GM12864 (cell line): ENCODE measurements around the gene LRRC58.

Experiments used
- DNase-seq: peaks from one replicate; pipeline ENCODE4 v3.0.0-alpha.2; 2011; ENCODE audit warnings: low read depth
- H3K4me3 ChIP-seq: 2 replicates; pipeline ENCODE4 v1.5.1; 2011; ENCODE audit warnings: mild to moderate bottlenecking, low read depth, low read length, control low read depth
- TF ChIP-seq, protein P1 (sequence below): IDR thresholded peaks from 2 replicates; pipeline ENCODE4 v1.5.1; 2011; ENCODE audit warnings: low read depth, mild to moderate bottlenecking, moderate library complexity, low read length, control low read depth, inconsistent platforms; ENCODE audit errors: missing control alignments

LRRC58 gene

DNA sequence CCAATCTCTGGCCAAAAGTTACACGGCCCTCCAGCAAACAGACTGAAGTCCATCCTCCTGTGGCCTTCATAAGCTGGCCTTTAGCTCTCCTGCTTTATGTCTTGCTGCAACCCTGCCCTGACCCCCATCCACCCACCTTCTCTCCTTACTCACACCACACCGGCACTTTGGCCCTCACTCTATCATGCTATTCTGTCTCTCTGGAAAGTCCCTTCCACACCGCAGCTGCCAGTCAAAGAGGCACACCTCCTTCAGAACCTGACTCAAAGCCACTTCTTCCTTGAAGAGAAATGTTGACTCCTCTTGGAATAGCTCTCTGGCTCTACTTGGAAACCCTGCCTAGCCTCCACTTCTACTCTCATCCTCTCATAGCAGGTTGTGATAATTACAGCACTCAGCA, 68.6 kb downstream of the LRRC58 start:
- DNase-seq: no peak
- no peak overlapping the region for H3K4me3 ChIP-seq
- TF ChIP-seq, protein P1, sequence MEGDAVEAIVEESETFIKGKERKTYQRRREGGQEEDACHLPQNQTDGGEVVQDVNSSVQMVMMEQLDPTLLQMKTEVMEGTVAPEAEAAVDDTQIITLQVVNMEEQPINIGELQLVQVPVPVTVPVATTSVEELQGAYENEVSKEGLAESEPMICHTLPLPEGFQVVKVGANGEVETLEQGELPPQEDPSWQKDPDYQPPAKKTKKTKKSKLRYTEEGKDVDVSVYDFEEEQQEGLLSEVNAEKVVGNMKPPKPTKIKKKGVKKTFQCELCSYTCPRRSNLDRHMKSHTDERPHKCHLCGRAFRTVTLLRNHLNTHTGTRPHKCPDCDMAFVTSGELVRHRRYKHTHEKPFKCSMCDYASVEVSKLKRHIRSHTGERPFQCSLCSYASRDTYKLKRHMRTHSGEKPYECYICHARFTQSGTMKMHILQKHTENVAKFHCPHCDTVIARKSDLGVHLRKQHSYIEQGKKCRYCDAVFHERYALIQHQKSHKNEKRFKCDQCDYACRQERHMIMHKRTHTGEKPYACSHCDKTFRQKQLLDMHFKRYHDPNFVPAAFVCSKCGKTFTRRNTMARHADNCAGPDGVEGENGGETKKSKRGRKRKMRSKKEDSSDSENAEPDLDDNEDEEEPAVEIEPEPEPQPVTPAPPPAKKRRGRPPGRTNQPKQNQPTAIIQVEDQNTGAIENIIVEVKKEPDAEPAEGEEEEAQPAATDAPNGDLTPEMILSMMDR: no peak

DNA sequence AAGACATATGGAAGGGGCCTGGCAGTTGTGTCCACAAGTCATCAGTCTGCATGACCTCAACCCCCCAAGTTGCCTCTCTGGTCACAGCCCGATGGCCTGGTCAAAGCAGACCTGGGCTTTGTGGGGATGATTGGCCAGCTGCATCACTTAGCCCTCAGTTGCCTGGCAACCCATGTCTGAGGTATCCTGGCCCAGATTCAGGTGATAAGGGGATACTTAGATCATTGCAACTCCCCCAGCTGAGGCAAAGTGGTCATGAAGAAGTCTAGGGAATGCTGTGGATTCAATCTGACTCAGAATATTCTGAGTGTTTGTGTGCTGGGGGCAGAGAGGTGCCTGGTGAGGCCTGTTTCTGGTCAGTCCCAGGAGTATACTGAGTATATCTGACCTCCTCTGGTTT, 69.1 kb downstream of the LRRC58 start:
- DNase-seq: no peak
- no peak overlapping the region for H3K4me3 ChIP-seq
- TF ChIP-seq, protein P1: no peak

DNA sequence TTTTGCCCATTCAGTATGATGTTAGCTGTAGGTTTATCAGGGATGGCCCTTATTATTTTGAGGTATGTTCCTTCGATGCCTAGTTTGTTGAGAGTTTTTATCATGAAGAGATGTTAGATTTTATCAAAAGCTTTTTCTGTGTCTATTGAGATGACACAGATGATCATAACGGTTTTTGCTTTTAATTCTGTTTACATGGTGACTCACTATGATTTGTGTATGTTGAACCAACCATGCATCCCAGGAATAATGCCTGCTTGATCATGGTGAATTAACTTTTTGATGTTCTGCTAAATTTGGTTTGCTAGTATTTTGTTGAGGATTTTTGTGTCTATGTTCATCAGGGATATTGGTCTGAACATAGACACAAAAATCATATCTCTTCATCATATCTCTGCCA, 72.4 kb downstream of the LRRC58 start:
- TF ChIP-seq, protein P1: no peak
- H3K4me3 ChIP-seq: no peak overlapping the region
- no peak for DNase-seq

DNA sequence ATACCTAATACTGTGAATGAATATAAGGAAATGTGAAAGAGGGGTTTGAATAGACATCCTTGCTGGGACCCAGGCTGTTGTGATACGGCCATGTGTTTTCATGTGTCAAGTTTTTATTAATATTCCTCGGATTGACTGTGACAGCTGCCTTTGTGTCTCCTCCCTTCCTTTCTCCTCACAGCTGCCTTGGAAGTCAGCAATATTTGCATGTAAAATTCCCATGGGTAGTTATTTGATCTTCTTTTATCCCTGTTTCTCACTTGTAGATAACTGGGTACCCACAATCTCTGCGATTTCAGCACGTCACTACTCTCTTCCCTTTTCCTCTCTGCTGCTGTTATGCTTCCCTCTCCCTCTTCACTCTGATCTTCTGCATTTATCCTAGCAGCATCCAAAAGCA, 73.5 kb downstream of the LRRC58 start:
- H3K4me3 ChIP-seq: no peak overlapping the region
- TF ChIP-seq, protein P1: no peak
- no peak for DNase-seq

DNA sequence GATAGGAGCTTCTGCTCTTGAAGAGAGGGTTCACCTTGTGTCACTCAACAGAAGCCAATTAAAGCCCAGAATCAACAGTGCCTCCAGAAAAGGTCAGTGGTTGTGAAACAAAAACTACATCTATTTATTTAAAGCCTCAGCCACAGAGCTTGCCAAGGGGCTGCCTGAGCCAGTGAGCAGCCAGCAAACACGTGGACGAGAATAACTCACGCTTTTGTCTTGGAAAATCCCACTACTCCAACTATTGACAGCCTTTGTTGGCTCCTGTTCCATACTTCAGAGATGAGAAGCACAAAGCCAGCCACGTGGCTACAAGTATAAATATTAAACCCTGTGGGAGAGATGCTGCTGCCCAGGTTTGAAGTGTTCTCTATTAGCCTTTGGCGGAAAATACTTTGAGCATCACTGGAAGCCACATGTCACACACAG, 74.4 kb downstream of the LRRC58 start:
- H3K4me3 ChIP-seq: no peak overlapping the region
- TF ChIP-seq, protein P1: no peak
- DNase-seq: no peak
